Activated effector memory CD4-positive, alpha-beta T cell treated with anti-CD3 and anti-CD28 coated beads, Interleukin-2, amount 50 U/mL, for 16 hours (primary cell): ENCODE measurements around the gene RHPN2.
"Not testable (repeated sequence)": the region's sequence is repeated elsewhere in the genome, so short reads cannot be mapped to it uniquely, and the experiment has no call there.

Experiments
- DNase-seq: peaks from one replicate; pipeline ENCODE4 v3.0.0-alpha.2; 2020

The RHPN2 gene

DNA sequence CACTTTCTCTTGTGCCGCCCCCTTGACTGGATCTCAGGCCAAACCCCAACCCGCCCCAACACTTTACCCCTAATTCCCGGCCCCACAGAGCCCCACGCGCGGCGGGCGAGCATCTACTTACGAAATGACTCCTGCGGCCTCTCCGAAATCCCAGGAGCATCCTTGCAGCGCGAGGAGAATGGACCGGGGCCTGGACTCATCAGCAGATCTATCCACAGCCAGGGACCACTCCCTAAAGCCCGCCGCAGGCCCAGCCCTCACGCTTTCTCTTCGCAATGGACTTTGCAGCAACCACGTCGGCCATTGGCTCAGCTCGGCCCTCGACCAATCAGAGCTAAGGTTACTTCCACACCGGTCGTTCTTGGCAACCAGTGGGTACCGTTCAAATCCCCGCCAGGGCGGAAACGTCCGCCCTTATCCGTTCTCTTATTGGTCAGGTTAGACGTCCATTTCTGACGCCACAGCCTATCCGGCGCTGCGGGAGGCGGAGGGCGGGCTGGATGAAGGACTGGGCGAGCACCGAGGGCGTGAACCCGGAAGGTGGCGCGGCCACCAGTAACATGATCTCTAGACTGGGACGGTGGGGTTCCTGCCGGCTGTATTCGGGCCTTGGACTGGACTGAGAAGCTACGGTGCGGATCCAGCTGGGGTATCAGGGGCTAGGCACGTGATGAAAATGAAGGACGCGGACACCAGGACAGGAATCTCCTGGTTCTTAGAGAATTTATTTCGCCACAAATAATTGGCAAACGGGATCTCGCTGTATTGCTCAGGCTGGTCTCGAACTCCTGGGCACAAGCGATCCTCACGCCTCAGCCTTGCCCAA is 92.8 kb downstream of the RHPN2 start, which contains the start of the genes CEP89 and FAAP24:
Gene CEP89, minus strand, starts transcription at position 244 of the 826 bp plus-strand sequence. Its CDS starts 84 bp downstream, at position 160.
Gene FAAP24, plus strand, starts transcription at position 528 of the 826 bp plus-strand sequence. CDS start 955 bp downstream, outside the sequence.
- peak; percentile 99 for DNase-seq

DNA sequence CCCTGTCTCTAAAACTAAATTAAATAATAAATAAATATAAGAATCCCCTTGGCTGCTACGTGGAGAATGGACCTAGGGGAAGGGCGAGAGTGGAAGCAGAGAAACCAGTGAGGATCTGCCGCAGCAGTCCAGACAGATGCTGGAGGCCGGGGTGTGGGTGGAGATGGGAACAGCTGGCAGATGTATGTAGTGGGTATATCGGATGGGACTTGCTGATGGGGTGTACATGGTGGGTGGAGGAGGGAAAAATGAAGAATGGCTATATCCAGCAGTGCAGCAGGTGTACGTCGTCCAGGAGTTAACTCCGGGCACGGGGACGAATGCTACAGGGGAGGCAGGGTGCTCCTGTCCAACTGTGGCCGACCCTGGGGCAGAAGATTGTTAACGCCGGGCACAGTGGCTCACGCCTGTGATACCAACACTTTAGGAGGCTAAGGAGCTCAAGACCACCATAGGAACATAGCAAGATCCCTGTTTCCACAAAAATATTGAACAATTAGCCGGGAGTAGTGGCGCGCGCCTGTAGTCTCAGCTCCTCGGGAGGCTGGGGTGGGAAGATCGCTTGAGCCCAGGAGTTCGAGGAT is 93.6 kb downstream of the RHPN2 start:
- no peak for DNase-seq

DNA sequence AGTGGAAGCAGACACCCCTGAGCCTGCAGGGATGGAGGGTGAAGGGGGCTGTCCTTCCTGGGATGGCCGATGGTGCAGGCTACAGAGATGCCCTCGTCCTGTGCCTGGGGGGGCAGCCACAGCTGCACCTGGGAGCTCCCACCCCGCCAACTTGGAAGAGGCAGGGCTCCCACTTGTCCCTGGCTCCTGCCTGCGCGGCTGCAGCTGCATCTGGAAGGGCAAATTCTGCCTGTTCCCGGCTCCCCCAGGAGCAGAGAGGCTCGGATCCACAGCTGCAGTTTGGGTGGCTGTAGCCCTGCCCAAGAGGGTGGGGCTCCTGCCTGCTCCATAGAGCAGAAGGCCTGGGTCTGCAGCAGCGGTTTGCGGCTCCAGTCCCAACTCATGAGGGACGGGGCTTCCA is 95.1 kb downstream of the RHPN2 start:
- no peak for DNase-seq

DNA sequence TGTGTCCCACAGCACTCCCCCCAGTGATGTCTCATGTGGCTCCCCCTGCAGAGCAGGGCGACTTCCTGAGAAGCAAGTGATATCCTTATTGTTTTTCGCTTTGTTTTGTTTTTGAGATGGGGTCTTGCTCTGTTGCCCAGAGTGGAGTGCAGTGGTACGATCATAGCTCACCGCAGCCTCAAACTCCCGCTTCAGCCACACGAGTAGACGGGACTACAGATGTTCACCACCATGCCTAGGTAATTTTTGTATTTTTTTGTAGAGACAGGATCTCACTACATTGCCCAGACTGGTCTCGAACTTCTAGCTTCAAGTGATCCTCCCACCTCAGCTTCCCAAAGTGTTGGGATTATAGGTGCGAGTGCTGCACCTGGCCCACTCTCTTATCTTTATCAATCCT is 97.9 kb downstream of the RHPN2 start:
- DNase-seq, result no peak

DNA sequence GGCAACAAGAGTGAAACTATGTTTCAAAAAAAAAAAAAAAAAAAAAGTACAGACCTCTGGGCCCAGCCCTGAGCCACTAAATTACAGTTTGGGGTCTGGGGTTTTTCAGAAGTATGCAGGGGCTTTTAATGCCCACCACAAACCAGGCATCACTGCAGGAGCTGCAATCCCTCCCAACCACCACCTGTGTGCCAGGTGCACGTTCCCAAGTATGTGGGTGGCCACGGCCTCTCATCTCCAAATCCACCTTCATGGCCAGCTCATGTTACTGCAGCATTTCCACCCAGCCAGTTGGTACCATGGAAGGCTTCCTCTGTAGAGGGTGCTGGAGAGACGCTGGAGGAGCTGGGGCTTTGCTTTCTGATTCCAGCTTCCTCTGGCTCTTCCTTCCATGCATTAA is 119.4 kb downstream of the RHPN2 start:
- no peak for DNase-seq

DNA sequence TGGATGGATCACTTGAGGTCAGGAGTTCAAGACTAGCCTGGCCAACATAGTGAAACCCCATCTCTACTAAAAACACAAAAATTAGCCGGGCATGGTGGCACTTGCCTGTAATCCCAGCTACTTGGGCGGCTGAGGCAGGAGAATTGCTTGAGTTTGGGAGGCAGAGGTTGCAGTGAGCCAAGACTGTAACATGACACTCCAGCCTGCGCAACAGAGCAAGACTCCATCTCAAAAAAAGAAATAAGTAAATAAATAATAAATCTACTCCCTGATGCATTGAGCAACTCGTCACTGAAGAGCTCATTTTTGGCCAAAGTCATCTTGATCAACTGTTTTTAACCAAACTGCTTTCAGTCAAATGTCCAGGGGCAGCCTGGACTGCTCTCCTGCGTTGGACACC is 123.4 kb downstream of the RHPN2 start:
- not testable (repeated sequence) for DNase-seq

DNA sequence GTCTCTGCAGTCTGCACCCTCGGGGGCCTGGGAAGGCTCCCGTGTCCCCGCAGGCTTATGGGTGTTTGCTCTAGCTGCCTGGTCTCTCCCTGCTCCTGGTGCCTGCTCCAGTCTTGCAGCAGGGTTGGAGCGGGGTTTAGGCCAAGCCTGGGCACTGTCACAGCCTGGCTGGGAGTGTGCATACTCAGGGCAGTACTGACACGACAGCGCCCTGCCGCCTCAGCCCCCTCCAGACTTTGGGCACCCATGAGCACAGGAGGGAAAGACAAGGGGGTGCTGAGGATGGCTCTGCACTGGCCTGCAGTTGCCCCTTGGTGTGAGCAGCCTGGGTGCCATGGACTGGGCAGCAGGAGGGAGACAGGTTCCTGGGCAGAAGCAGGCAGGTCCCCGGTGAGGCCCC is 128.6 kb downstream of the RHPN2 start:
- DNase-seq, result no peak

DNA sequence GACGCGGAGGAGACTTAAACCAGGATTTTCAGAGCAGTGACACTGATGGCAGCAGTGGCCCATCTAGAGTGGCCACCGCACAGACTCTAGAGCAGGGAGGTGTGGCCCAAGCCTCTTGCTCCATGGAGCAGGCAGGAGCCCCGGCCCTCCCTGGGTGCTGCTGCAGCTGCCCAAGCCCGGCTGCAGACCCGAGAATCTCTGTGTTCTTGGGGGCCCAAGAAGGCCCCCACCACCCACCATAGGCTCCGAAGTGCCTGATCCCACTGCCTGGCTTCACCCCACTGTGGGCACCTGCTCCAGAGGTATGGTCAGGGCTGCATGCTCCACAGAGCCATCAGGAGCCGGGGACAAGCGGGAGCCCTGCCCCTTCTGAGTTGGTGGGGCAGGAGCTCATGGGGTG is 129.1 kb downstream of the RHPN2 start:
- no peak for DNase-seq

DNA sequence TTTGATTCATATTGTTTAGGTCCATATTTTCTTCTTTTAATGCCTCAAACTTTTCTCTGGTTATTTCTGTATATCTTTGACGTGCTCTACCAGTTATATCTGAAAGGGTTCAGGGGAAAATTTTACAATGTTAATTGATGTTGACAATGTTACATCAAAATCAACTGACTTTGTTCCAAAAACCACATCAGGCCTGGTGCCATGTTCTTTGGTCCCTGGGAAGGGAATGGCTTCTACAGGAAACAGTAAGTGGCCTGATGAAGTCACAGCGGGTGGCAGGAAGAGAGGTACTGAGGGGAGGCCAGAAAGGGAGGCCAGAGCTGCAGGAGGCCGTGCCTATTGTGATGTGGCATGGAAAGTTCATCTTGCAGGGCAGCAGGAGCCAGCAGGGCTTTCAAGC is 131.1 kb downstream of the RHPN2 start:
- DNase-seq, result no peak

DNA sequence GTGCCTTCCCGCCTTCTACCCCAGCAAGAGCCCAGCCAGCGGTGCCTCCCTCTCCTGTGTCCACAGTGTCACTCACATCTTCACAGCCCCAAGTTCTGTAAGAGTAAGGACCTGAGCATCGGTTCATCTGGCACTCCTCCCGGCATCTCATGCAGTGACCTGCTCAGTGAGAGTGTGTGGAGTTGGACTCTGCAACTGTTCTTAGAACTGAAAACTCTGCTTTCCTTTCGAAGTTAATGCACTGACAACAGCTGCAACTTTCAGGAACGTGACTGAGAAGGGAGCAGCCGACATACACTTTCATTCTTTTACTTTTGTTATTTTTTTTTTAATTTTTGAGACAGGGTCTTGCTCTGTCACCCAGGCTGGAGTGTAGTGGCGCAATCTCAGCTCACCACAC is 134.1 kb downstream of the RHPN2 start:
- no peak for DNase-seq

DNA sequence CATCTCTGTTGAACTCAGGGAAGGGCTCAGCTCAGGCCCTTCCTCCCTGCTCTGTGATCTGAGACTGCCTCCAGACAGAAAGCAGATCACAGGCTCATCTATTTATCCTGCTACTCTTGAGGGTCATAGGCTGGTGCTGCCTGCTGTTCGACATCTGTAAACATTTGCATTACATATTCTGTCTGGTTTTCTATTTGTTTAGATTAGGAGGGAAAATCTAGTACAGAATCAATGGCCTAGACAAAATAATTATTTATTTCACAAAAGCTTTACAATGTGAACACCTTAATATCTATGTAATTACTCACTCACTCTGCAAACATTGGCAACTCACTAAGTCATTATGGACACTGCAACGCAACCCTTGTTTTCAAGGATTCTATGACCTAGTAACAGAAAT is 135.9 kb downstream of the RHPN2 start:
- DNase-seq, result no peak
